Islet of Langerhans (tissue), 1 donor: ENCODE measurements around the gene GPBP1.
"Not testable (repeated sequence)": the region's sequence is repeated elsewhere in the genome, so short reads cannot be mapped to it uniquely, and the experiment has no call there.

Experiments
- FAIRE-seq: peaks from one replicate; lab custom pipeline; 2011; peaks lifted over from hg19 to GRCh38; lab: Jason Lieb, UNC

GPBP1 gene

GRCh38 chr5:57291894-57292293 lies 118.0 kb downstream of the GPBP1 start:
- no peak for FAIRE-seq

DNA sequence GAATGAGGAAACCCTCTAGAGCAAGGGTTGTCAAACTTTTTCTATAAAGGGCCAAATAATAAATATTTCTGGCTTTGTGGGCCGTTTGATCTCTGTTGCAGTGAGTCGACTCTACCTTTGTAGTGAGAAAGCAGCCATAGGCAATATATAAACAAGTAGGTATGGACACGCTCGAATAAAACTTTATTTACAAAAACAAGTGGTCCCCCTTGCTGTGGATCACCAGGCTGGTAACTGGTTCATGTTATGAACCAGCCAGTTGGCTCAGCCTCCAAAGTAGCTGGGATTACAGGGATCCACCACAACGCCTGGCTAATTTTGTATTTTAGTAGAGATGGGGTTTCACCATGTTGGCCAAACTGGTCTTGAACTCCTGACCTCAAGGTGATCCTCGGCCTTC lies 118.5 kb downstream of the GPBP1 start:
- no peak for FAIRE-seq

DNA sequence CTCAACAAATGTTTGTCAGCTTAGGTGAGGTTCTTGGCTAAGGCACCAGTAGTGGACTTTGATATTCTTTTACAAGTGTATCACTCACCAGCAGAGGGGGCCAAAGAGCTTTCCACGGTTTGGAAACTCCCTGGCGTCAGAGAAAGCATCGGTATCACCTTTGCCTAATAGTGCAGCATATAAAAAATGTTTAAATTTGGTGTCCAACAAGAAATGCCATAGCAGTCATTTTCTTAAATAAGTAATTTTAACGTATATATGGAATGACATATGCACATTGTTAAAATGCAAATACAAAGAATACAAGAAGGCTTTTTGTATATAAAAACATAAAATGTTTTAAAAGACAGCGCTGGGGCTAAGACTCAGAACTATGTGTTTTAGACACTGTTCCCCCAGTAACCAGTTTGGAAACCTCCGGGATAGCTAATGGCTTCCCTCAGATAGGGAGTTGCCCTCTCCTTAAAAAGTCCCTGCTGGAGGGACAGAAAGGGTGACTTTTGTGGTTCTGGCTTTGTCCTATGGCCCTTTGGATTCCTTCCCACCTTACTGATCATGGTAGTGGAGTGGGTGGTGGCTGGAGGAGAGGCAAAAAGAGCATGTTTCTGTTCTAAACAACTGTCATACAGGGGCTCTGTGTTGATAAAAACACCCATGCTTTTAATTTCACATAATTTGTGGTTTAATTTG lies 124.6 kb downstream of the GPBP1 start:
- peak; percentile 97 for FAIRE-seq

DNA sequence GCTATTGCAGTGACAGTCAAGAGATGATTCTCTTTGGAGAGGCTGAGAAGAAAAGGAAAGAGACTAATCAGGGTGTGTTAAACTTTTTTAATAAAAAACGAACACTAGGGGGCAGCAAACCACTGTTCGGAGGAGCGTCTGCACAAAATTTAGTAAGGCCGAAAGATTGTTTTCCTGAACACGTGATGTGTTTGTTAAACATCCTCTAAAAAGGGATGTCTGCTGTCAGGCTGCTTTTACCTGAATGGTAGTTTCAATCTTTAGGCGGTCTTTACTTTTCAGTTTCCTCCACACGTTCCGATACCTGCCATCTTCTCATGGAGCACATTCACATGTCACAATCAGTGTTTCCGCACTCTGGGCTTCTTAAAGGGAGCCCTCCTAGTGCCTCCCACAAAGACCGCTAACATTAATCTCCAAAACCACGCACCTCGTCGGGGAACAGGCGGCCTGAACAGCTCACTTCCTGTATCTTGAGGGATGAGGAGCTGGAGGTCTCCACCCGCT lies 125.2 kb downstream of the GPBP1 start:
- peak; percentile 33 for FAIRE-seq

- no peak for FAIRE-seq
Measured at GRCh38 chr5:57299986-57300385, 126.1 kb downstream of the GPBP1 start.

GRCh38 chr5:57302164-57302563 lies 128.3 kb downstream of the GPBP1 start:
- FAIRE-seq, result no peak

DNA sequence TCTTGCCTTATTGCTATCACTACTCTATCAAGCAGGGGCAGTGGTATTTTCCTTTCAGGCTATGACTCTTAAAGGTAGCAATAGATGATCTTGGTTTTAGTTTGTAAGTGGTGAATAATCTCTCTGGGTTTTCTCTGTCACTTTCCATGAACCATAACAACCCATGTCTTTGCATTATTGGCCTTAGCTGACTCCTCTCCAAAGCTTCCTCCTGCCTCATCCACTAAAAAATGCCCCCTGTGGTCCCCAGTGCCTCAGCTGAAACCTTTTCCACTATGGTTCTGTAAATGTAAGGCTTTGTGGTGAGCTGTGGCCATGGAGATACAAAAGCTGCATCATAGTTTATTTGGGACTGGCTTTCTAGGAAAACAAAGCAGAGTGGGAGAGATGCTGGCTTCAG lies 128.8 kb downstream of the GPBP1 start:
- no peak for FAIRE-seq

GRCh38 chr5:57303985-57304384 lies 130.1 kb downstream of the GPBP1 start:
- FAIRE-seq, result no peak

GRCh38 chr5:57304931-57305330 lies 131.1 kb downstream of the GPBP1 start:
- no peak for FAIRE-seq

- FAIRE-seq, result no peak
Measured at GRCh38 chr5:57306359-57306758, 132.5 kb downstream of the GPBP1 start.

DNA sequence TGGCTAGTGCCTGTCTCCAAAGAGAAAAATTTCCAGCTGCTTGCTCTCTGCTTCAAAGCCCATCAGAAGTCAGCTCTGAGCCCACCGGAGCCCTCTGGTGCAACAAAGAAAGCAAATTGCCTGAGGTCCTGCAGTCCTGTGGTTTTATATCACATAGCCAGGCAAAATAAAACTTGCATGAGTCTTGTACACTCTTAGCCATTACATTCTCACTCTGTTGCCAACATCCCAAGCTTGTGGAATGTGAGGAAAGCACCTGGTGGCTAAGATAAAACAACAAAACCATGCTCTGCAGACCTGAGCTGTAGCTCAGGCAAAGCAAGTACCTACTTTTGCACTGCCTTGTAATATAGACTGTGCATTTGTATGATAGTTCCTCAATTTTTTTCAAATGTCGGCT lies 133.7 kb downstream of the GPBP1 start:
- FAIRE-seq, result no peak

DNA sequence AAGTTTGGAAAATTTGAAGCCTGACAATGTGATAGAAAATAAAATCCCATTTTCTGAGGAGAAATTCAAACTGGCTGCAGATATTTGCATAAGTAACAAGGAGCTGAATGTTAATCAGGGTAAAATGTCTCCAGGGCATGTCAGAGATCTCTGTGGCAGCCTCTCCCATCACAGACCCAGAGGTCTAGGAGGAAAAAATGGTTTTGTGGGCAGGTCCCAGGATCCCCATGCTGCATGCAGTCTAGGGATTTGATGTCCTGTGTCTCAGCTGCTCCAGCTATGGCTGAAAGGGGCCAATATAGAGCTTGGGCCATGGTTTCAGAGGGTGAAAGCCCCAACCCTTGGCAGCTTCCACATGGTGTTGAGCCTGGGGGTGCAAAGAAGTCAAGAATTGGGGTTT lies 135.2 kb downstream of the GPBP1 start:
- FAIRE-seq, result not testable (repeated sequence)

DNA sequence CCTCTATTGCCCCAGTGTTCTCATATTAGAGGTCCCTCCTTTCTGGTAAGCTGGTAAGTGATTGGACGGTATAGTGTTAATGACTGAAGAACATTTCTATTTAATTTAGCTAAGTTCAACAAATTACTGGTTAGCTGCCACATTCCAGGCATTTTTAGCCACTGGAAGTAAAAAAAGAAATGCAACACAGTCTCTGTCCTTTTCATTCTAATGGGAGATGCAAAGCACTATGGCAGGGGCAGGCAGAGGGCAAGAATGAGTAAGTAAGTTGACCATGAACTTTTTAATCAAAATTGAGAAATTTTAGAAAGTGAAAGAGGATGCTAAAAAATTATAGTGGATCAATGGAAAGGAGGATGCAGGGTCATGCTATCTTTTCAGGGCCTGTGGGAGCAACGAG lies 137.4 kb downstream of the GPBP1 start:
- no peak for FAIRE-seq

GRCh38 chr5:57311921-57312735 lies 138.3 kb downstream of the GPBP1 start:
- FAIRE-seq, result no peak

DNA sequence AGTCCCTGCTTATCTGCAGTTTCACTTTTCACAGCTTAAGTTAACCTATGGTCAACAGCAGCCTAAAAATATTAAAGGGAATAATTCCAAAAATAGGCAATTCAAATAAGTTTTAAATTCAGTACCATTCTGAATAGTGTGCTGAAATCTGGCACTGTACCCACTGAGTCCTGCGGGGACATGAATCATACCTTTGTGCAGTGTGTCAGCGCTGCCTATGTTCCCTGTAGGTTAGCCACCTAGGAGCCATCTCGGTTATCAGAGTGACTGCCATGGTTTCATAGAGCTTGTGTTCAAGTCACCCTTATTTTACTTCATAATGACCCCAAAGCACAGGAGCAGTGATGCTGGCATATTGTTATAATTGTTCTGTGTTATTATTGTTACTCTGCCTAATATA lies 139.9 kb downstream of the GPBP1 start:
- FAIRE-seq, result no peak
